HG03571 (cell line): ENCODE measurements around the gene ZNF76.
"Not testable (repeated sequence)": the region's sequence is repeated elsewhere in the genome, so short reads cannot be mapped to it uniquely, and the experiment has no call there.

Source experiments
- ATAC-seq: cut with Tn5 transposase; IDR thresholded peaks from one replicate; pipeline ENCODE4 v1.9.1; 2021; ENCODE audit not compliant: unreplicated experiment

The ZNF76 gene

GRCh38 chr6:35298625-35299140, 39.1 kb downstream of the ZNF76 start:
- ATAC-seq = no peak

GRCh38 chr6:35299674-35300073, 40.1 kb downstream of the ZNF76 start:
- ATAC-seq = no peak

GRCh38 chr6:35300848-35301247, 41.3 kb downstream of the ZNF76 start:
- ATAC-seq = no peak

DNA sequence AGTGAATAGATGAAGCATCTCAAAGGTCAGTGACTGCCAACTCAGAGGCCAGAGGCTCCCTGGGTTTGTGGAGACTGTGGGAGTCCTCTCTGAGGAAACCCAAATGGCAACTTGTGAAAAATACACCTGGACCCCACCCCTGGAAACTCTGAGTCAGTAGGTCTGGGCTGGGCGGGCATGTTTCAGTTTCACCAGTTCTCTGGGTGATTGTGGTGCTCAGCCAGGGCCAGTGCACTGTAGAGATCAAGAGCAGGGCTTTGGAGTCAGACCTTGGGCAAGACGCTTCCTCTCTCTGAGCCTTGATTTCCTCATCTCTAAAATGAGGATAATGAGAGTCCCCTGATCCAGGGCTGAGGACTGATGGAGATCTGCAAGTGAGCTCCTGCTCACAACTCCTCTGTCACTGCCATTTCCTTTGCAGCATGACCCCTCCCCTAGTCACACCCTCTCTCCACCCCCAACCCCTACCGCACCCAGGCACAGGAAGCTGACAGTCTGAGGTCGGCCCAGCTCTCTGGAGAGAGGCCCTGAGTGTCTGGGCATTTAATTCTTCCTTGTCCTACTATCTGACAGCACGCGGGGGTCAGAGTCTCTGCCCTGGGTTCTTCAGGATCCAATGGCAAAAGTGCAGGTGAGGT, 43.2 kb downstream of the ZNF76 start:
- peak; percentile 73 for ATAC-seq

- ATAC-seq = no peak
Measured at GRCh38 chr6:35304299-35304698, 44.8 kb downstream of the ZNF76 start.

DNA sequence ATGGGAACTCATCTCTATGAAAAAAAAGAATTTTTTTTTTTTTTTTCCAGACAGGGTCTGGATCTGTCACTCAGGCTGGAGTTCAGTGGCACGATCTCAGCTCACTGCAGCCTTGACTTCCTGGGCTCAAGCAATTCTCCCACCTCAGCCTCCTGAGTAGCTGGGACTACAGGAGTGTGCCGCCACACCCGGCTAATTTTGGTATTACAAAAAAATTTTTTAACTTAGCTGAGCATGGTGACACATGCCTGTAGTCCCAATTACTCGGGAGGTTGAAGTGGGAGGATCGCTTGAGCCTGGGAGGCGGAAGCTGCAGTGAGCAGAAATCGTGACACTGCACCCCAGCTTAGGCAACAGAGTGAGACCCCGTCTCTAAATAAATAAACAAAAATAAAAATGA, 45.6 kb downstream of the ZNF76 start:
- ATAC-seq = no peak

DNA sequence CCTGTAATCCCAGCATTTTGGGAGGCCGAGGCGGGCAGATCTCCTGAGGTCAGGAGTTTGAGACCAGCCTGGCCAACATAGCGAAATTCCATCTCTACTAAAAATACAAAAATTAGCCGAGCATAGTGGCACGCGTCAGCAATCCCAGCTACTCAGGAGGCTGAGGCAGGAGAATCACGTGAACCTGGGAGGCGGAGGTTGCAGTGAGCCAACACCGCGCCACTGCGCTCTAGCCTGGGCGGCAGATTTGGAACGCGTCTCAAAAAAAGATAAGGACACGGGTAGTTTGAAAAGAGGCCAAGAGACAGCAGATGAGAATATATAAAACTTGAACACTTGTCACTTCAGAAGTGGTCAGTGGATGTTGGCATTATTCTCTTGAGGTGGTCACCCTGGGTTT, 47.6 kb downstream of the ZNF76 start:
- not testable (repeated sequence) for ATAC-seq

DNA sequence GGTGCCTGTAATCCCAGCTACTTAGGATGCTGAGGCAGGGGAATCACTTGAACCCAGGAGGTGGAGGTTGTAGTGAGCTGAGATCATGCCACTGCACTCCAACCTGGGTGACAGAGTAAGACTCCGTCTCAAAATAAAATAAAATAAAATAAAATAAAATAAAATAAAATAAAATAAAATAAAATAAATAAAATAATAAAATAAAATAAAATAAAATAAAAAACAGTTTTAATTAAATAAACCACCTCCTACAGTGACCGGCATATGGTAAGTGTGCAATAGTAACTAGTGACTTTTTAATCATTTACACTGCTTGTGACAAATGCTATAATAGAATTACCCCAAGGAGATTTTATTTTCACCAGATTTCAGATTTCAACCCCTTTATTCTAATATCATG, 49.0 kb downstream of the ZNF76 start:
- ATAC-seq = not testable (repeated sequence)

DNA sequence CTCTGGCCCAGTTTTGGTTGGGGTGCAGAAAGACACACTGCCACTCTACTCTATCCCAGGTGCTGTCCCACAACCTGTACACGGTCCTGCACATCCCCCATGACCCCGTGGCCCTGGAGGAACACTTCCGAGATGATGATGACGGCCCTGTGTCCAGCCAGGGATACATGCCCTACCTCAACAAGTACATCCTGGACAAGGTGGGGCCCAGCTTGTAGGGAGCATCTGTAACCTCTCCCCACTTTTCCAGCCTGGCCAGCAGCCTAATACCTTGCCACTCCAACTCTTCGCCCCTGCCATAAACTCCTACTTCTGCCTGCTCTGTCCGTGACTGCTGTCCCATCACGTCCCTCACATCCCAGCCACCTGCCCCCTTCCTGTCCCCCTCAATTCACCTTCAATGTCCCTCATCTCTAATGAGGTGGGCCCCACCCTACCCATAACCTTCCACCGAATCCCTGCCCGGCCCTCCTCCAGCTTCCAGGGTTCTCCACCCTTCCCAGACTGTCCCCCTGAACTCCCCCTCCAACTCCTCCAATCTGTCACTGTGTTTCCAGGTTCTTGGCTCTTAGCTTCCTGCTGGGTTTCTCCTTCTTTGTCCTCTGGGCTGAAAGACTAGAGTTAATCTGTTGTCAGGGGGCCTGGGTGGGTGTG, 50.2 kb downstream of the ZNF76 start:
- ATAC-seq = no peak

- ATAC-seq = no peak
Measured at GRCh38 chr6:35310265-35310831, 50.8 kb downstream of the ZNF76 start.

GRCh38 chr6:35311390-35312075, 52.0 kb downstream of the ZNF76 start:
- no peak for ATAC-seq

GRCh38 chr6:35312076-35312800, 52.7 kb downstream of the ZNF76 start:
- no peak for ATAC-seq

DNA sequence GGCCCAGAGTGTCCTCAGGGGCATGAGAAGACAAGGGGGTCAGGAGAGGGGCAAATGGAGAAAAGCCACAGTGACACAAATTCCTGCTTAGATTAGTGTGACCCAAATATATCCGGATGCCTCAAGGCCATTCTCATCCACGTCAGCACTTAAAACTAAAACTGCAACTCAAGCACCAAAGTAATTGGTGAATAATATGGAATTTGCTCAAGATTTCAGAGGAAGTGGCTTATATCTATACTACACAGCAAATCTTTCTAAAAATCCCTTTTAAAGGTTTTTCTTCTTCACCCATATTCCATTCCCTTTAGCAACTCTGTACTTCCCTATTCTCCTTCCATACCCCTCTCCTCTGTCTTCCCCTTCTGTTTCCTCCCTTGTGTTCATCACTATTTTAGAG, 53.3 kb downstream of the ZNF76 start:
- ATAC-seq = no peak

DNA sequence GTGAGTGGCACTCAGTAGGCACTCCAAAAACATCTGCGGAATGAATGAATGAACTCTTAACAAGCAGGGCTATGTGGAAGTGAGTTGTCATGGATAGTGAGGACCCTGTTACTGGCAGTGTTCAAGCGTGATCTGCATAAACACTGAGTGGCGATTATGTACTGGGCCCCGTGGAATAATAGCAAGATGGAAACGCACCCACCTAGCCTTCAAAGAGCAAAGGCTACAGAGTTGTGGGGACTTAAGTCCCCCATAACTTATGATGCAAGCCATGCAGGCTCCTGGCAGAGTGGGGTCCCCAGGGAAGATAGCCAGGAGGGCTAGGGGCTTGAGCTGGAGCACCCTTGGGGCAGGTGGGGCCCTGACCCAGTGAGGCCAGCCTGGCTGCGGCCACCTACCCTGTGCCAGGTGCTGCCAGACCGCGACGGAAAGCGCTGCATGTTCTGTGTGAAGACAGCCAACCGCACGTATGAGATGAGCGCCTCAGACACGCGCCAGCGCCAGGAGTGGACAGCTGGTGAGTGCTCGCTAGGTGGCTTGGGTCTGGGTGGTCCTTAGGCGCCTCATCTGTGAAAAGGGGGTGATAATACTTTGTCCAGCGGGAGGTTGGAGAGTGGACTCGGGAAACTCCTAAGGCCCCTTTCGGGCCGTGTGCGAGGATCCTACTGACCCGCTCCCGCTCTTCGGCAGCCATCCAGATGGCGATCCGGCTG, 58.1 kb downstream of the ZNF76 start:
- ATAC-seq = no peak

DNA sequence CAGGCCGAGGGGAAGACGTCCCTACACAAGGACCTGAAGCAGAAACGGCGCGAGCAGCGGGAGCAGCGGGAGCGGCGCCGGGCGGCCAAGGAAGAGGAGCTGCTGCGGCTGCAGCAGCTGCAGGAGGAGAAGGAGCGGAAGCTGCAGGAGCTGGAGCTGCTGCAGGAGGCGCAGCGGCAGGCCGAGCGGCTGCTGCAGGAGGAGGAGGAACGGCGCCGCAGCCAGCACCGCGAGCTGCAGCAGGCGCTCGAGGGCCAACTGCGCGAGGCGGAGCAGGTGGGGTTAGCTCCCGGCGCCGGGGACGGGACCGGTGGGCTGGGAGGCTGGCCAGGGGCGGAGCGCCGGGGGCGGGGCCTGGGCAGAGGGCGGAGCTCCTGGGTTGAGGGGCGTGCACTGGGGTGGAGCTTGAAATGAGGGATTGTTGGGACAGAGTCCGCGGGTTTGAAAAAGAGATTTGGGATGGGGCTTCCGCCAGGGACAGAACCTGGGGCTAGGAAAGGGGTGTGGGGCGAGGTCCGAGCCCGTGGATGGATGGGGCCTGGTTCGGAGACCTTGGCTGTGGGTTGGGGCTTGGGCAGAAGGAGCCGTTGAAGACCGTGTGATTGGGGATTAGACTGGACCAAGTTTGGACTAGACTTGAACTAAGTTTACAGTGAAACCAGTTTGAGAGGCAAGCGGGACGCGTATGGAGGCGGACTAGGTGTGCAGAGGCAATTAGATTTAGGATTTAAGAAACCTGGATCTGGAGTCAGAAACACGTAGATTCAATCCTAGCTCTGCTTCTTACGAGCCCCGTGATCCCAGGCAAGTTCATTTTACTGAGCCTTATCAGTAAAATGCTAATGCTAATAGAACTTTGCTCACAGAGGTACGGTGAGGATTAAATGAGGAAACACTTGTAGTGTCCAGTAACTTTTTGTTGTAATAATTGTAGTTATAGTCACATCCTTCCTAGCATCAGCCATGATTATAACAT, 58.9 kb downstream of the ZNF76 start:
- ATAC-seq = no peak

GRCh38 chr6:35319346-35320030, 60.0 kb downstream of the ZNF76 start:
- no peak for ATAC-seq

DNA sequence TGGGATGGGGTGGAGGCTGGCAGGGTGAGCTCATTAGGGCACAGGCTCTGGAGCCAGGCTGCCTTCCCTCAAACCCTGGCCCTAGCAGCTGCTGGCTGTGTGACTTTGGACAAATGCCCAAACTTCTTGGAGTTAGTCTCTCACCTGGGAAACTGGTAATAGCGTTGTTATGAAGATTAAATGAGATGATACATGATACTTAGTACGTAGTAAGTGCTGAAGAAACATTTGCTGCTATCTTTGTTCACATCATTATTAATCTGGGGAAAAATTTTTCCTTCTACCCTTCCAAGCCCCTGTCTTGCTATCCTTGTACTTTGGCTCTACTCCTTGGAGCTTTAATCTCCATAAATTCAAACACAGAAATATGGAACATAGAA, 60.5 kb downstream of the ZNF76 start:
- no peak for ATAC-seq

DNA sequence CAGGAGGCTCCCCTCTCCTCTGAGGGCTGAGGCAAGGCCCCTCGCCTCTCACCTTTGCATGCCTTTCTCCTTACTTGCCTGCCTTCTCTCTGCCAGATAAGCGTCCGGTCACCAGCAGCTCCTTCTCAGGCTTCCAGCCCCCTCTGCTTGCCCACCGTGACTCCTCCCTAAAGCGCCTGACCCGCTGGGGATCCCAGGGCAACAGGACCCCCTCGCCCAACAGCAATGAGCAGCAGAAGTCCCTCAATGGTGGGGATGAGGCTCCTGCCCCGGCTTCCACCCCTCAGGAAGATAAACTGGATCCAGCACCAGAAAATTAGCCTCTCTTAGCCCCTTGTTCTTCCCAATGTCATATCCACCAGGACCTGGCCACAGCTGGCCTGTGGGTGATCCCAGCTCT, 61.6 kb downstream of the ZNF76 start:
- ATAC-seq = no peak
